NT2/D1 (cell line): ENCODE measurements around the gene ATP2A3.

Experiments
- SUZ12 ChIP-seq: IDR thresholded peaks from 2 replicates; pipeline ENCODE4 v1.6.1; 2011; ENCODE audit not compliant: insufficient read length, insufficient read depth; ENCODE audit errors: extremely low read depth
- YY1 ChIP-seq: IDR thresholded peaks from 2 replicates; pipeline ENCODE4 v1.6.1; 2011; ENCODE audit not compliant: insufficient read length, insufficient read depth
- ZNF274 ChIP-seq: IDR thresholded peaks from 2 replicates; pipeline ENCODE4 v1.6.1; 2011; ENCODE audit warnings: mild to moderate bottlenecking, low read depth, low read length

GRCh38 chr17:4006165-4006589, 41.9 kb upstream of the ATP2A3 start:
- TF ChIP-seq SUZ12 (no peak), ZNF274 (no peak), YY1 (no peak)
